HG03196 (cell line): Measurements from ENCODE around the gene PFDN2.

Source experiments
- ATAC-seq: cut with Tn5 transposase; IDR thresholded peaks from one replicate; pipeline ENCODE4 v1.9.1; 2021; ENCODE audit not compliant: unreplicated experiment

Gene PFDN2

DNA sequence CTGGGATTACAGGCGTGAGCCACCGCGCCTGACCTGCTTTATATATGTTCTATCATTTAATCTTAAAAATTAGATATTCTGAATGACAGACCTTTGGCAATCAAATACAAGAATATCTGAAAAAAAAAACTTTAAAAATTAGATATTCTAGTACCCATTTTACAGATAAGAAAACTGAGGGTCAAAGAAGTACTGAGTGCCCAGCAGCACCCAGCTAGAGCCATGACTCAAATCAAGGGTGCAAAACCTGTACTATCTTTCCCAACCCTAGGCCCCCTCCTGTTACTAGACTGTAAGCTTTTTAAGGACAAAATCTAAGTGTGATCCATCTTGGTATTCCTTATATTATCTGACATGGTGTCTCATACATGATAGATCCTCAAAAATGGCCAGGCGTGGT lies 56.4 kb downstream of the PFDN2 start:
- ATAC-seq = no peak

DNA sequence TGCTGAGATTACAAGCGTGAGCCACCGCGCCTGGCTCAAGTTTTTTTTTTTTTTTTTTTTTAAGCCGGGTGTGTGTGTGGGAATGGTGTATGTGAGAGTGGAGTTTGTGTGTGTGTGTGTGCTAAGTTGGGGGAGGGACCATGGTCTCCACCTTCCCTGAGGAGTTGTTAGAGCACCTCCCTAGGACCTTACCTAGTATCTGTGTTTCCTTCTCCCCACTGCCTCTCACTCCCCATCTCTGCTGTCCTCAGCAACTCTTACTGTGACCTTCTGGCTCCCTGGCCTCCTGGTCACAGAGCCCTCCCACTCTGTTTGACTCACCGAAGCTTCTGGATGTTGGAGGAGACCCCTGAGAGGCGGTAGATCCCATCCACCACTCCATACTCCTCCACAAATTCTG lies 58.5 kb downstream of the PFDN2 start:
- no peak for ATAC-seq

DNA sequence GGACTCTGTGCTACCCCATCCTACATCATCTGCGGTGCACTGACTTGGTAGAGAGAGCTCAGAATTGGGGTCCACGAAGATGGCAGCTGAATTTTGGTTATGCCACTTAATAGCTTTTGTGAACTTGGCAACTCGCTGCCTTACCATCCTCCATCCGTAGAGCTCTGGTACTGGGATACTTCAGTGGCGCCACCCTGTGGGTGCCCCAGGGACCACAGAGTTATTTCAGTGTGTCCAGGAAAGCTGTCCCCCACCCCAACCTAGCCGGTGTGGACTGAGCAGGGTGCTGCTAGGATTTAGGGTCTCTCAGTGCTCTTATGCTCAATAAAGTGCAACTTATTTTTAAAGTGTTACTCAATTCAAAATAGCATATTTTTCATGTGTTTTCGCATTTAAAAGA lies 63.0 kb downstream of the PFDN2 start:
- no peak for ATAC-seq

DNA sequence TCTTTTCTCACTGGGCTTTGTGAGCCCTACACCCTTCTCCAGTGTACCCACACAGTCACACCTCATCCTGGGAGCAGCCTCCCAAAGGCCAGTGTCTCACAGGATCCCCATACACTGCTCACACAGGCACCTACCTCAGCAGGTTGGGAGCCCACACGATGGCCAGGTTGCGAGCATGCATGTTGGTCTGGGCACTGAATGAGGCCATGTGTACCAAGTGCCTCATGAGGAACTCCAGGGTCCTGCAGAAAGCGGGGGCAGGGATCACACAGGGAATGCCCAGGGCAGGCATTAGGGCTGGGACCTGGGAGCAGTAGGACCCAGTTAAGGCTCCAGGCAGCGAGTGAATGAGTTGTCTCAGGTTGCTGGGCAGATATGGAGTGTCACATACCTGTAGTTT lies 63.6 kb downstream of the PFDN2 start:
- no peak for ATAC-seq

DNA sequence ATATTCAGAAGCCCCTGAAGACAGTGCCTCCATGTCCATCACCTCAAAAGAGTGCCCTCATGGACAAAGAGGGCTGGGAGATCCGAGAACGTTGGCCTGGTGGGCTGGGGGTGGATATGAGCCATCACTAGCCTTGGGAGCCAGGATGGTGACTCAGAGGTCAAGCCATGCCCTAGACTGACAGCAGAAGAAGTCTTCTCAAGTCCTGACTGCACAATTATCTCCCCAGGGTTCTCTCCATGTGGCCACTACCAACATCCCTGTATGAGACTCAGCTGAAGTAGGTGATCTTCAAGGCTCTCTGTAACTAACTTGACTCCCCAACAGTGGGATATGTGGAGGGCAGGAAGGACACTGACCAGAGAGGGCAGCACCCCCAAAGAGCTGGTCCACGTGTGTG lies 64.9 kb downstream of the PFDN2 start:
- ATAC-seq = no peak

DNA sequence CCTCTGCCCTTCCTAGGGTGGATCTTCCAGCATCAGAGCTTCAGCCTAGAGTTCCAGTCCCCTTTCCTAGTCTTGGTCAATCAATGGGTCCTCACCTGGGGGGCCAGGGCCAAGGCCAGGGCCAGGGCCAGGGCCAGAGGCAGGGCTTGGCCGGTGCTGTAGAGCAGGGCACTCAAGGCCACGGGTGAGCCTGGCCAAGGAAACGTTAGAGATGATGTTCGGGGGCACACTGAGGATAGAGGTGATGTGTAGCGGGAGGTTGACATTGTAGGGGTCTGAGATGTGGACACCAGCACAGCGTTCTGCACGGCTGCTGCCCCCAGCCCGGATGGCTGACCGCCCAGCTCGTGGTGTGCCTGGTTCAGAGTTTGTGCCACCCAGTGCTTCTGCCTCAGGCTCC lies 66.6 kb downstream of the PFDN2 start:
- no peak for ATAC-seq
